VCaP (cell line): ENCODE measurements around the gene GATD1.

Experiments
- H3K27ac ChIP-seq: fragments of 450-650 bp; 2 replicates; pipeline ENCODE4 v1.5.1; 2017
- CTCF ChIP-seq: fragments of 450-650 bp; conservative IDR thresholded peaks from 2 replicates; pipeline ENCODE4 v1.5.1; 2017; ENCODE audit warnings: mild to moderate bottlenecking, moderate library complexity

GATD1 gene

GRCh38 chr11:770642-771616 is 6.4 kb downstream of the GATD1 start:
- no peak overlapping the region for H3K27ac ChIP-seq
- no peak for TF ChIP-seq CTCF

- no peak for TF ChIP-seq CTCF
- H3K27ac ChIP-seq = no peak overlapping the region
Observed at GRCh38 chr11:769887-770641, 7.2 kb downstream of the GATD1 start.

GRCh38 chr11:767238-767637 is 10.0 kb downstream of the GATD1 start:
- no peak for TF ChIP-seq CTCF
- H3K27ac ChIP-seq = no peak overlapping the region

DNA sequence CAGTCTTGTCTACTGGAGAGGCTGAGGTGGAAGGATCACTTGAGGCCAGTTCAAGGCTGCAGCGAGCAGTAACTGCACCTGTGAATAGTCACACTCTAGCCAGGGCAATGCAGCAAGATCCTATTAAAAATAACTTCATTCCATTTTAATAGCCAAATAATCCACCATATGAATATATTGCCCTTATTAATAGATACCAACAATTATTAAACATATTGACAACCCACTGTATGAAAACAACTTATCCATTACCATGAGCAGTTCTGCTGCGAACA is 10.4 kb downstream of the GATD1 start:
- no peak overlapping the region for H3K27ac ChIP-seq
- TF ChIP-seq CTCF = no peak

GRCh38 chr11:766106-766935 is 11.0 kb downstream of the GATD1 start:
- H3K27ac ChIP-seq = no peak overlapping the region
- no peak for TF ChIP-seq CTCF

DNA sequence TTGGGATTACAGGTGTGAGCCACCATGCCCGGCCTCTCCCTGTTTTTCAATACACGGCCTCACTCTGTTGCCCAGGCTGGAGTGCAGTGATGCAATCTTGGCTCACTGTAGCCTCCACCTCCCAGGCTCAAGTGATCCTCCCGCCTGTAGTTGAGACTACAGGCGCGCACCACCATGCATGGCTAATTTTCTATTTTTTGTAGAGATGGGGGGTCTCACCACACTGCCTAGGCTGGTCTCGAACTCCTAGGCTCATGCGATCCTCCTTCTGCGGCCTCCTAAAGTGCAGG is 11.5 kb downstream of the GATD1 start:
- no peak for TF ChIP-seq CTCF
- H3K27ac ChIP-seq = no peak overlapping the region
